ENCODE results near the gene FUT8.
"Not testable (repeated sequence)": the region's sequence is repeated elsewhere in the genome, so short reads cannot be mapped to it uniquely, and the experiment has no call there.

- TF ChIP-seq CTCF, EP300, POLR2A (IDR thresholded peaks at IDR 0.05): not testable (repeated sequence)
Observed at GRCh38 chr14:65717384-65717915, 304.9 kb downstream of the FUT8 start.
